Neuronal stem cell (in vitro differentiated cells): Measurements from ENCODE around the gene CDRT4.

Source experiments
- DNase-seq: peaks from one replicate; pipeline ENCODE4 v3.0.0-alpha.2; 2013; ENCODE audit warnings: low spot score
- H2AFZ ChIP-seq: one replicate; pipeline ENCODE4 v1.6.1; 2013; ENCODE audit warnings: mild to moderate bottlenecking, low read length, inconsistent platforms
- H2AK5ac ChIP-seq: 2 replicates; pipeline ENCODE4 v1.6.1; 2013; ENCODE audit warnings: low read depth, mild to moderate bottlenecking, inconsistent platforms, low read length, moderate library complexity, mixed read lengths
- H2BK120ac ChIP-seq: 2 replicates; pipeline ENCODE4 v1.6.1; 2013; ENCODE audit warnings: low read depth, mild to moderate bottlenecking, inconsistent platforms, low read length, moderate library complexity, mixed read lengths
- H2BK12ac ChIP-seq: one replicate; pipeline ENCODE4 v1.6.1; 2013; ENCODE audit warnings: low read length, inconsistent platforms
- H2BK15ac ChIP-seq: 2 replicates; pipeline ENCODE4 v1.6.1; 2013; ENCODE audit warnings: mild to moderate bottlenecking, low read length, inconsistent platforms, mixed read lengths
- H2BK5ac ChIP-seq: one replicate; pipeline ENCODE4 v1.6.1; 2013; ENCODE audit warnings: inconsistent platforms, mild to moderate bottlenecking, low read length, moderate library complexity
- H3K14ac ChIP-seq: one replicate; pipeline ENCODE4 v1.6.1; 2013; ENCODE audit warnings: low read length, inconsistent platforms
- H3K18ac ChIP-seq: 2 replicates; pipeline ENCODE4 v1.6.1; 2013; ENCODE audit warnings: low read length, inconsistent platforms
- H3K23ac ChIP-seq: 2 replicates; pipeline ENCODE4 v1.6.1; 2013; ENCODE audit warnings: low read depth, mild to moderate bottlenecking, mixed read lengths, low read length, inconsistent platforms; ENCODE audit not compliant: poor library complexity
- H3K27ac ChIP-seq: replicated peaks from 3 replicates; pipeline ENCODE4 v1.5.1; 2013; ENCODE audit warnings: low read length, inconsistent platforms
- H3K27me3 ChIP-seq, 3 experiments: 2 replicates each; pipeline ENCODE4 v1.6.1; 2013; ENCODE audit warnings: low read length in 3 of 3, mild to moderate bottlenecking in 2 of 3, inconsistent platforms in 1 of 3, low read depth in 1 of 3, mixed read lengths in 1 of 3, moderate library complexity in 1 of 3; ENCODE audit not compliant: control insufficient read depth in 3 of 3, insufficient read depth in 3 of 3
- H3K36me3 ChIP-seq, 2 donors: replicated peaks in 1 of 2; 2 replicates each; pipeline ENCODE4 v1.6.1; 2013; ENCODE audit warnings: low read length in 2 of 2; ENCODE audit not compliant: control insufficient read depth in 2 of 2, insufficient read depth in 2 of 2
- H3K4ac ChIP-seq: 2 replicates; pipeline ENCODE4 v1.6.1; 2013; ENCODE audit warnings: inconsistent platforms, mild to moderate bottlenecking, low read length, moderate library complexity
- H3K4me1 ChIP-seq, 2 donors: 1 replicate in 1 of 2; 2 replicates in 1 of 2; pipeline ENCODE4 v1.6.1; 2013; ENCODE audit warnings: low read length in 2 of 2, low read depth in 1 of 2; ENCODE audit not compliant: control insufficient read depth in 2 of 2, insufficient read depth in 1 of 2
- H3K4me2 ChIP-seq: one replicate; pipeline ENCODE4 v1.6.1; 2013; ENCODE audit warnings: mild to moderate bottlenecking, low read length, inconsistent platforms; ENCODE audit not compliant: insufficient read depth, poor library complexity, severe bottlenecking
- H3K4me3 ChIP-seq, 2 donors: 2 replicates each; pipeline ENCODE4 v1.5.1; 2013; ENCODE audit warnings: low read length in 2 of 2, mild to moderate bottlenecking in 2 of 2, inconsistent platforms in 1 of 2, moderate library complexity in 1 of 2
- H3K79me1 ChIP-seq: one replicate; pipeline ENCODE4 v1.6.1; 2013; ENCODE audit warnings: low read depth, mild to moderate bottlenecking, inconsistent platforms, low read length, moderate library complexity
- H3K9ac ChIP-seq: one replicate; pipeline ENCODE4 v1.6.1; 2013; ENCODE audit warnings: mild to moderate bottlenecking, low read depth, low read length, inconsistent platforms; ENCODE audit not compliant: poor library complexity
- H3K9me3 ChIP-seq, 2 donors: replicated peaks in 1 of 2; 2 replicates each; pipeline versions ENCODE3 to v1.6.1; 2013; ENCODE audit warnings: low read length in 2 of 2, mild to moderate bottlenecking in 2 of 2, inconsistent platforms in 1 of 2, low read depth in 1 of 2, mixed read lengths in 1 of 2, moderate library complexity in 1 of 2; ENCODE audit not compliant: control insufficient read depth in 2 of 2, insufficient read depth in 1 of 2
- H4K8ac ChIP-seq: one replicate; pipeline ENCODE4 v1.6.1; 2013; ENCODE audit warnings: low read depth, mild to moderate bottlenecking, inconsistent platforms, low read length, moderate library complexity
- H4K91ac ChIP-seq: one replicate; pipeline ENCODE4 v1.6.1; 2013; ENCODE audit warnings: low read length, low read depth, mild to moderate bottlenecking, inconsistent platforms; ENCODE audit not compliant: poor library complexity
- WGBS, 2 donors: extraction: QIAGEN DNeasy Blood & Tissue Kit; methylation state at CpG; one replicate each; pipeline ENCODE4 v1.1.7; 2013; ENCODE audit warnings: missing lambda C conversion rate in 2 of 2, mixed read lengths in 1 of 2; ENCODE audit not compliant: insufficient read length in 2 of 2, insufficient replicate concordance in 1 of 2; ENCODE audit errors: extremely low coverage in 2 of 2; 5-methylcytosine and 5-hydroxymethylcytosine counted together

Gene CDRT4

DNA sequence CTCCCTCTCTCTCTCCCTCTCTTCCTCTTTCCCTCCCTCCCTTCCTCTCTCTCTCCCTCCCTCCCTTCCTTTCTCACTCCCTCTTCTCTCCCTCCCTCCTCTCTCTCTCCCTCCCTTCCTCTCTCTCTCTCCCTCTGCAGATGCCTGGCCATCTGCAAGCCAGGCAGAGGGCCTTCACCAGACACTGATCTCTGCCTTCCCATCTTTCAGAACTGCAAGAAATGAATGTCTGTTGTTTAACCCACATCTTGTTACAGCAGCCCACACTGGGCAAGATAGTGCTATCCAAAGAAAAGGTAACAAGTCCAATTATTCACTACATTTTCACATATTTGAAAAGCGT, 26.2 kb upstream of the CDRT4 start:
- H2BK15ac ChIP-seq = no peak overlapping the region
- no peaks in the 10 kb centered on the region for H3K9me3 ChIP-seq
- no peak for DNase-seq
- peaks cover 3 to 7% of the 10 kb centered on the region in 2 donors for H3K4me1 ChIP-seq
- H3K14ac ChIP-seq = no peak overlapping the region
- H3K18ac ChIP-seq = no peak overlapping the region
- H3K4me3 ChIP-seq = no peak overlapping the region
- H3K4me2 ChIP-seq = no peak overlapping the region
- H3K79me1 ChIP-seq = no peaks in the 10 kb centered on the region
- H4K91ac ChIP-seq = no peak overlapping the region
- H2AFZ ChIP-seq = no peak overlapping the region
- no peak overlapping the region for H2AK5ac ChIP-seq
- H2BK5ac ChIP-seq = no peak overlapping the region
- H3K36me3 ChIP-seq = peaks cover 6 to 11% of the 10 kb centered on the region in 2 donors
- H3K9ac ChIP-seq = no peak overlapping the region
- no peak overlapping the region for H3K4ac ChIP-seq
- no peak overlapping the region for H3K23ac ChIP-seq
- H2BK12ac ChIP-seq = no peak overlapping the region
- H4K8ac ChIP-seq = no peak overlapping the region
- H3K27me3 ChIP-seq = no peaks in the 10 kb centered on the region
- no peak overlapping the region for H2BK120ac ChIP-seq
- no CpG with 5 or more reads among the region's 1 CpG for WGBS, 2 donors
- no peak overlapping the region for H3K27ac ChIP-seq

DNA sequence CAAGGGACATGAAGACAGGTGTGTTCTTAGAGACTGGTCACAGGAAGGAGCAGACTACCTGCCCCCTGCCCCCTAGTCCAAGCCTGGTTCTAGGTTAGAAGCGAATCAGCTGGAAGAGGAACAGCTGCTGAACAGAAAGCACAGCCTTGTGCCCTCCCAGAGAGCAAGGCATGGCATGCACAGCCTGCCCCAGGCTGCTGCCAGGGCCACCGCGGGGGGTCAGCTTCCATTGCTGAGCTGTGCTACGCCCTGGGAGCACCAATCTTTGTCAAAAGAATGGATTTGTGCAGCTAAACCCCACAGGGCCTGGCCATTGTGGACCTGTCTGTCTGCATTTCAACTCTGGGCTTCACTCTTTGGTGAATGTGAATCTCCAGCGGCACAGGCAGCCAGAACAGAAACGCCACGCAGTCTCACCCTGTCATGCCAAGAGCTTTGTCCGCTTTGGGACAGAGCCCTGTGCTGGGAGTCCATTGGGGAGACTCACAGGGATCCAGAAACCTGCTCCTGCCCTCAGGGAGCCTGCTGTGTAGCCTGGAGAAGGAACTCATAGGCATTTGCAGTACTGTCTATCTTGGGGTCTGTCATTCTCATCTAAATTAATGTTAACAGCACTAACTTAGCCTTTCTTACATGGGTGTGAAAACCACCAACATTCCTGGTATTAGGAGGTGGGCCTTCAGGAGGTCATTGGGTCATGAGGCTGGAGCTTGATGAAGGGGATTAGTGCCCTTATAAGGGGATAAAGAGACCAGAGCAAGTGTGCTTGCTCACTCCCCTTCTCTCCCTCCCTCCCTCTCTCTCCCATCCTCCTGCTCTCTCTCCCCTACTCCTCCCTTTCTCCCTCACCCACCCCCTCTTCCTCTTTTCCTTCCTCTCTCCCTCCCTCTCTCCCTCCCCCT, 25.6 kb upstream of the CDRT4 start:
- no peak overlapping the region for H2AFZ ChIP-seq
- no peak overlapping the region for H2BK120ac ChIP-seq
- H3K4me1 ChIP-seq = peaks cover 3 to 7% of the 10 kb centered on the region in 2 donors
- H3K9ac ChIP-seq = no peak overlapping the region
- H2BK15ac ChIP-seq = peak overlapping the region; percentile 31
- H2BK5ac ChIP-seq = no peak overlapping the region
- H3K23ac ChIP-seq = no peak overlapping the region
- peak overlapping the region; percentile 43 for H3K27ac ChIP-seq
- H3K18ac ChIP-seq = peak overlapping the region; percentile 61
- H3K27me3 ChIP-seq = no peaks in the 10 kb centered on the region
- H3K14ac ChIP-seq = no peak overlapping the region
- no peak overlapping the region for H3K4me3 ChIP-seq
- H3K4ac ChIP-seq = no peak overlapping the region
- H4K91ac ChIP-seq = no peak overlapping the region
- H3K4me2 ChIP-seq = no peak overlapping the region
- no peaks in the 10 kb centered on the region for H3K9me3 ChIP-seq
- H3K36me3 ChIP-seq = peaks cover 6 to 11% of the 10 kb centered on the region in 2 donors
- no peak overlapping the region for H4K8ac ChIP-seq
- peak overlapping the region; percentile 72 for H2AK5ac ChIP-seq
- no peaks in the 10 kb centered on the region for H3K79me1 ChIP-seq
- no peak for DNase-seq
- WGBS, 2 donors = no CpG with 5 or more reads among the region's 8 CpGs
- H2BK12ac ChIP-seq = no peak overlapping the region

DNA sequence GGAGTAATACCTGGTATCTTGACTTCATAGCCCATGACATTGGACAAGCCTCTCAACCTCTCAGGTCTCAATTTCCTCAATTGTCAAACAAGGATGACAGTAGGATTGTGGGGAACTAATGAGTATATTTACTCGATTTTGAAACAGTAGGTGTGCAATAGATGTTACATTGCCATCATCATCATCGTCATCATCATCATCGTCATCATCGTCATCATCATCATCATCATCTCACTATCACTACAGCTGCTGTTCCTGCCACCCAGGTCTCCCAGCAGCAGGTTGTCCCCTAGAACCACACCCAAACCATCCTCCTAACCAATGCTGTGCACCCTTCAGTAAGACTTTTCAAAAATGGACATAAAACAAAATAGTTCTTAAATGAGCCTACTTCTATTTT, 24.8 kb upstream of the CDRT4 start:
- H3K23ac ChIP-seq = no peak overlapping the region
- H2BK15ac ChIP-seq = no peak overlapping the region
- no peak overlapping the region for H2BK120ac ChIP-seq
- peaks cover 3 to 7% of the 10 kb centered on the region in 2 donors for H3K4me1 ChIP-seq
- H3K27ac ChIP-seq = no peak overlapping the region
- DNase-seq = no peak
- WGBS, 2 donors = no CpG with 5 or more reads among the region's 4 CpGs
- H4K8ac ChIP-seq = no peak overlapping the region
- H2BK12ac ChIP-seq = no peak overlapping the region
- no peak overlapping the region for H3K18ac ChIP-seq
- H3K14ac ChIP-seq = no peak overlapping the region
- no peak overlapping the region for H4K91ac ChIP-seq
- H3K4me2 ChIP-seq = no peak overlapping the region
- H3K79me1 ChIP-seq = no peaks in the 10 kb centered on the region
- H3K36me3 ChIP-seq = peaks cover 8 to 10% of the 10 kb centered on the region in 2 donors
- H3K4me3 ChIP-seq = no peak overlapping the region
- no peak overlapping the region for H3K4ac ChIP-seq
- no peak overlapping the region for H3K9ac ChIP-seq
- H2BK5ac ChIP-seq = no peak overlapping the region
- no peak overlapping the region for H2AFZ ChIP-seq
- H3K27me3 ChIP-seq = no peaks in the 10 kb centered on the region
- peaks cover 0 to 2% of the 10 kb centered on the region in 2 donors for H3K9me3 ChIP-seq
- H2AK5ac ChIP-seq = no peak overlapping the region

DNA sequence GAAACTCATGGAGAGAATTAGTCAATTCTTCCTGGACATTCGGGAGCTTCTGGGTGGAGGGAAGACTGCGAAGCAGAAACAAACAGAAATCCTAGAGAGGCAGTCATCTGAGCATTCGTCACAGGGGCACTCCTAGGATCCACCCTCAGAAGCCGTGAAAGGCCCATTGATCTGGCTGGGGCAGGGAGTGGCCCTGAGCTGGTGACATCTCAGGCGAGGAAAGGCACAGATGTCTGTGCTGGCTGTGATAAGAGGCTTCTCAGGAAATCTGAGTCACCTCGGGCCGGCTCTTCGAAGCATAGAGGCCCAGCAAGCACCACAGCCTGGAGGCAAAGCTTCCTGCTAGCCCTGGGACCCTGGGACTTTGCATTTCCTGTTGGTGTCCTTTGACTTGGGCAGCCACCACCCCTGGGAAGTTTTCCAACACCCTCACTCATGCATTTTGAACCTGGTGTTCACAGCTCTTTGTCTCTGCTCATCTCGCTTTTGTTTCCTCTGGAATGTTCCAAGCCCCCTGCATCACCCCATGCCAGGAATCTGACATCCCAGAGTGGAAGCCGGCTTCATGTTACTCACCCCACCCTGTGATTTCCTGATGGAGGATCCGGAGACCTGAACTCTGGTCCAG, 23.3 kb upstream of the CDRT4 start:
- no peak overlapping the region for H3K9ac ChIP-seq
- H2BK12ac ChIP-seq = no peak overlapping the region
- no peak overlapping the region for H3K4ac ChIP-seq
- no peak overlapping the region for H2BK120ac ChIP-seq
- no peak overlapping the region for H3K4me2 ChIP-seq
- H3K4me3 ChIP-seq = no peak overlapping the region
- H3K18ac ChIP-seq = peak overlapping the region; percentile 73
- peak overlapping the region; percentile 70 for H2AFZ ChIP-seq
- no peak overlapping the region for H4K8ac ChIP-seq
- H4K91ac ChIP-seq = no peak overlapping the region
- H3K27me3 ChIP-seq = no peaks in the 10 kb centered on the region
- peaks cover 0 to 2% of the 10 kb centered on the region in 2 donors for H3K9me3 ChIP-seq
- no peak overlapping the region for H3K23ac ChIP-seq
- peaks cover 3 to 7% of the 10 kb centered on the region in 2 donors for H3K4me1 ChIP-seq
- no peak overlapping the region for H3K14ac ChIP-seq
- peaks cover 3 to 5% of the 10 kb centered on the region in 2 donors for H3K36me3 ChIP-seq
- peak; percentile 26 for DNase-seq
- no peak overlapping the region for H2BK5ac ChIP-seq
- H3K79me1 ChIP-seq = no peaks in the 10 kb centered on the region
- H3K27ac ChIP-seq = peak overlapping the region; percentile 52
- H2BK15ac ChIP-seq = no peak overlapping the region
- H2AK5ac ChIP-seq = no peak overlapping the region
- WGBS, 2 donors = no CpG with 5 or more reads among the region's 11 CpGs
